IMR-90 (cell line): ENCODE results near the gene CDKAL1. TPM values are rescaled to one million over a fixed set of nuclear protein-coding genes. Genes with fewer than 3 reads are reported as not detected.

ENCODE experiments used
- ATAC-seq: fragments of 200-7000 bp; cut with Tn5 transposase; 2 replicates; pipeline ENCODE4 v1.9.1; 2020; ENCODE audit warnings: low read depth, mild to moderate bottlenecking, moderate library complexity
- BruUV-seq: library from RNA; stranded (reverse); fragments of 400-500 nt; replicated peaks from 2 replicates; lab custom pipeline; 2021; lab: Mats Ljungman, UMichigan
- CTCF ChIA-PET: fragments of 300-600 bp; formaldehyde crosslinking; extraction: SDS; loops from one replicate; lab custom pipeline; 2021; ENCODE audit warnings: antibody characterized with exemption; lab: Yijun Ruan, JAX
- POLR2A ChIA-PET: fragments of 300-600 bp; sonication (Branson Sonifier 250); formaldehyde crosslinking; loops from one replicate; lab custom pipeline; 2022; ENCODE audit warnings: antibody characterized with exemption; ENCODE audit not compliant: unreplicated experiment; lab: Charles Lee
- DNase-seq: peaks from one replicate; pipeline ENCODE4 v3.0.0; 2013
- H2AFZ ChIP-seq: replicated peaks from 2 replicates; pipeline ENCODE3; 2013; ENCODE audit warnings: low read length, mild to moderate bottlenecking; ENCODE audit not compliant: poor library complexity
- H2AK5ac ChIP-seq: 2 replicates; pipeline ENCODE4 v1.6.1; 2013; ENCODE audit warnings: low read depth, low read length, inconsistent platforms
- H2AK9ac ChIP-seq: replicated peaks from 2 replicates; pipeline ENCODE3; 2013; ENCODE audit warnings: mild to moderate bottlenecking, low read depth, low read length, moderate library complexity; ENCODE audit not compliant: poor library complexity
- H2BK120ac ChIP-seq: 2 replicates; pipeline ENCODE4 v1.6.1; 2013; ENCODE audit warnings: low read depth, low read length, inconsistent platforms
- H2BK15ac ChIP-seq: 3 replicates; pipeline ENCODE4 v1.6.1; 2013; ENCODE audit warnings: low read depth, low read length, inconsistent platforms
- H2BK20ac ChIP-seq: 2 replicates; pipeline ENCODE4 v1.6.1; 2013; ENCODE audit warnings: low read depth, mild to moderate bottlenecking, inconsistent platforms, low read length, moderate library complexity
- H2BK5ac ChIP-seq: 2 replicates; pipeline ENCODE4 v1.6.1; 2013; ENCODE audit warnings: mild to moderate bottlenecking, low read depth, low read length, inconsistent platforms; ENCODE audit not compliant: poor library complexity, severe bottlenecking
- H3K14ac ChIP-seq: replicated peaks from 2 replicates; pipeline ENCODE4 v1.6.1; 2013; ENCODE audit warnings: low read depth, low read length, inconsistent platforms
- H3K18ac ChIP-seq: 2 replicates; pipeline ENCODE4 v1.6.1; 2013; ENCODE audit warnings: low read depth, low read length, control low read depth
- H3K23ac ChIP-seq: 2 replicates; pipeline ENCODE4 v1.6.1; 2013; ENCODE audit warnings: low read depth, low read length, inconsistent platforms
- H3K27ac ChIP-seq: 2 replicates; pipeline ENCODE4 v1.5.1; 2013; ENCODE audit warnings: mild to moderate bottlenecking, control low read depth, low read length; ENCODE audit not compliant: insufficient read depth
- H3K27me3 ChIP-seq: 2 replicates; pipeline ENCODE4 v1.6.1; 2013; ENCODE audit warnings: low read length; ENCODE audit not compliant: control insufficient read depth, insufficient read depth
- H3K36me3 ChIP-seq: 2 replicates; pipeline ENCODE4 v1.6.1; 2013; ENCODE audit warnings: low read length, mixed read lengths; ENCODE audit not compliant: control insufficient read depth, insufficient read depth
- H3K4ac ChIP-seq: 2 replicates; pipeline ENCODE4 v1.6.1; 2013; ENCODE audit warnings: low read depth, low read length, inconsistent platforms
- H3K4me1 ChIP-seq: 2 replicates; pipeline ENCODE4 v1.6.1; 2013; ENCODE audit warnings: low read length, mixed read lengths; ENCODE audit not compliant: control insufficient read depth, insufficient read depth
- H3K4me2 ChIP-seq: 2 replicates; pipeline ENCODE4 v1.6.1; 2013; ENCODE audit warnings: low read depth, mild to moderate bottlenecking, control low read depth, low read length, moderate library complexity
- H3K4me3 ChIP-seq: 2 replicates; pipeline ENCODE4 v1.5.1; 2013; ENCODE audit warnings: low read depth, mild to moderate bottlenecking, control low read depth, low read length, moderate library complexity; ENCODE audit not compliant: insufficient read depth
- H3K56ac ChIP-seq: 2 replicates; pipeline ENCODE4 v1.6.1; 2013; ENCODE audit warnings: low read length, inconsistent platforms; ENCODE audit not compliant: insufficient read depth; ENCODE audit errors: extremely low read depth
- H3K79me1 ChIP-seq, 2 experiments: 2 replicates each; pipeline ENCODE4 v1.6.1; 2013; ENCODE audit warnings: low read length in 2 of 2, inconsistent platforms in 1 of 2, low read depth in 1 of 2
- H3K9ac ChIP-seq: 2 replicates; pipeline ENCODE4 v1.6.1; 2013; ENCODE audit warnings: low read depth, low read length, control low read depth
- H3K9me1 ChIP-seq: 2 replicates; pipeline ENCODE4 v1.6.1; 2013; ENCODE audit warnings: low read length, inconsistent platforms; ENCODE audit not compliant: insufficient read depth
- H3K9me3 ChIP-seq: 2 replicates; pipeline ENCODE4 v1.6.1; 2013; ENCODE audit warnings: low read length; ENCODE audit not compliant: control insufficient read depth, insufficient read depth
- H4K20me1 ChIP-seq: 2 replicates; pipeline ENCODE4 v1.6.1; 2013; ENCODE audit warnings: low read length, inconsistent platforms; ENCODE audit not compliant: insufficient read depth
- H4K5ac ChIP-seq: 2 replicates; pipeline ENCODE4 v1.6.1; 2013; ENCODE audit warnings: mild to moderate bottlenecking, low read depth, low read length, control low read depth
- H4K8ac ChIP-seq, 2 experiments: 2 replicates each; pipeline ENCODE4 v1.6.1; 2013; ENCODE audit warnings: low read depth in 2 of 2, low read length in 2 of 2, control low read depth in 1 of 2, inconsistent platforms in 1 of 2
- H4K91ac ChIP-seq: 2 replicates; pipeline ENCODE4 v1.6.1; 2013; ENCODE audit warnings: low read depth, low read length, inconsistent platforms; ENCODE audit not compliant: insufficient read depth
- BHLHE40 ChIP-seq: fragments of 150-350 bp; IDR thresholded peaks from 2 replicates; pipeline ENCODE4 v1.6.1; 2016; ENCODE audit warnings: mild to moderate bottlenecking, low read depth, low read length
- CEBPB ChIP-seq: IDR thresholded peaks from 2 replicates; pipeline ENCODE4 v1.6.1; 2012; ENCODE audit warnings: low read depth, low read length, improper control_type of control experiment
- FOS ChIP-seq: fragments of 150-350 bp; IDR thresholded peaks from 2 replicates; pipeline ENCODE4 v1.6.1; 2016; ENCODE audit warnings: low read depth, low read length
- WGBS, 2 experiments: methylation state at CpG; one replicate each; pipeline versions ENCODE4 v1.1.5 to v1.1.7; 2013; ENCODE audit warnings: missing lambda C conversion rate in 2 of 2; ENCODE audit not compliant: insufficient read length in 1 of 2; ENCODE audit errors: extremely low coverage in 2 of 2; 5-methylcytosine and 5-hydroxymethylcytosine counted together
- dilution Hi-C: fragments of 300-500 bp; cut with HindIII; formaldehyde crosslinking; loops from one replicate; pipeline ENCODE4 v1.14.3; 2018; ENCODE audit warnings: low sequenced_read_pairs; ENCODE audit not compliant: unreplicated experiment
- in situ Hi-C: fragments of 300-500 bp; cut with MboI; formaldehyde crosslinking; loops from 3 replicates; pipeline ENCODE4 v1.14.3; 2019; ENCODE audit warnings: low sequenced_read_pairs, inconsistent platforms, mixed read lengths
- intact Hi-C: fragments of 100-400 bp; cut with micrococcal nuclease; formaldehyde crosslinking; loops from 2 replicates; pipeline ENCODE4 v1.10.0; 2022
- polyA plus RNA-seq, 3 experiments: library from polyadenylated mRNA; depleted of rRNA; stranded (reverse); fragments of >200 nt; gene quantifications; 2 replicates each; pipeline ENCODE4 v1.2.3, GENCODE V29; 2012; ENCODE audit warnings: low replicate concordance in 1 of 3
- total RNA-seq: library from RNA; depleted of rRNA; stranded (reverse); fragments of >200 nt; gene quantifications from 2 replicates; pipeline ENCODE4 v1.2.3, GENCODE V29; 2012

Gene CDKAL1
- total and polyA plus RNA-seq, 2 of the 4 experiments (the other 2 are of a cell fraction) = 3.7 to 13.1 TPM

DNA sequence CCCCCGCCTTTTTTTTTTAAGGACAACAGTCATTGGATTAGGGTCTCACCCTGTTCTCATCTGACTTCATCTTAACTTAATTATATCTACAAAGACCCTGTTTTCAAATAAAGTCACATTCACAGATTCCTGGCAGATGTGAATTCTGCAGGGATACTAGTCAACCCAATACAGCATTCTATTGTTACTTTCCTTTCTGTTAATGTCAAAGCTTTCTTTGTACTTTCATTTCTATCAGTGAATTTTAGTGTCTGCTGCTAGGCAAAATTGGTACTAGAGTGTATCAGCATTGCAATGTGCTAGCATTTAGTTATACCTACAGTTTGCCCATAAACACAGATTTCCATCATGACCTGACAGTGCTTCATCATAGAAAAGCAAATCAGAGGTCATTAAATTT is 281.9 kb downstream of the CDKAL1 start:
- no peak overlapping the region for H4K8ac ChIP-seq
- dilution Hi-C loops (no loop called here), intact Hi-C loops (no loop called here), in situ Hi-C loops (no loop called here)
- H3K9ac ChIP-seq = no peak overlapping the region
- peaks cover 3 to 5% of the 10 kb centered on the region in 2 experiments; a peak in 2 of 4 replicates for H3K79me1 ChIP-seq
- no peak overlapping the region for H2BK120ac ChIP-seq
- H2BK20ac ChIP-seq = no peak overlapping the region
- H3K9me3 ChIP-seq = no peaks in the 10 kb centered on the region
- H3K4ac ChIP-seq = no peak overlapping the region
- WGBS, 2 experiments = no CpG with 5 or more reads among the region's 1 CpG
- no peak overlapping the region for H3K18ac ChIP-seq
- no peak for TF ChIP-seq FOS
- no peak for TF ChIP-seq CEBPB
- TF ChIP-seq BHLHE40 = no peak
- no peak overlapping the region for H2BK15ac ChIP-seq
- ChIA-PET CTCF (no interaction called here), POLR2A (no interaction called here)
- H3K56ac ChIP-seq = no peak overlapping the region
- BruUV-seq = no TSS peak
- no peak overlapping the region for H3K27ac ChIP-seq
- H4K20me1 ChIP-seq = no peaks in the 10 kb centered on the region
- H3K9me1 ChIP-seq = no peaks in the 10 kb centered on the region
- no peak overlapping the region for H2AK5ac ChIP-seq
- H2AFZ ChIP-seq = no peak overlapping the region
- no peak for ATAC-seq
- H3K4me2 ChIP-seq = no peak overlapping the region
- H3K27me3 ChIP-seq = no peaks in the 10 kb centered on the region
- no peak overlapping the region for H4K5ac ChIP-seq
- H3K4me3 ChIP-seq = no peak overlapping the region
- H3K36me3 ChIP-seq = no peaks in the 10 kb centered on the region
- peaks cover 4% of the 10 kb centered on the region for H3K4me1 ChIP-seq
- H3K23ac ChIP-seq = no peak overlapping the region; the same call in 1 of the 2 replicates
- DNase-seq = no peak
- no peak overlapping the region; the same call in 1 of the 2 replicates for H3K14ac ChIP-seq
- H4K91ac ChIP-seq = no peak overlapping the region
- no peak overlapping the region for H2AK9ac ChIP-seq
- no peak overlapping the region for H2BK5ac ChIP-seq
